HG02610 (cell line): ENCODE results near the gene TTLL11.

Source experiments
- ATAC-seq: cut with Tn5 transposase; IDR thresholded peaks from one replicate; pipeline ENCODE4 v1.9.1; 2021; ENCODE audit warnings: mild to moderate bottlenecking, moderate library complexity; ENCODE audit not compliant: unreplicated experiment

The TTLL11 gene

GRCh38 chr9:121861501-121862180 lies 231.5 kb downstream of the TTLL11 start:
- no peak for ATAC-seq

- ATAC-seq = no peak
Measured at GRCh38 chr9:121860744-121861143, 232.4 kb downstream of the TTLL11 start.

- ATAC-seq = no peak
Measured at GRCh38 chr9:121860213-121860612, 232.9 kb downstream of the TTLL11 start.

- no peak for ATAC-seq
Measured at GRCh38 chr9:121859646-121860045, 233.5 kb downstream of the TTLL11 start.

- no peak for ATAC-seq
Measured at GRCh38 chr9:121858788-121859187, 234.3 kb downstream of the TTLL11 start.

GRCh38 chr9:121857928-121858327 lies 235.2 kb downstream of the TTLL11 start:
- ATAC-seq = no peak

- ATAC-seq = no peak
Measured at GRCh38 chr9:121855476-121855875, 237.6 kb downstream of the TTLL11 start.

GRCh38 chr9:121853617-121854395 lies 239.3 kb downstream of the TTLL11 start:
- ATAC-seq = no peak

GRCh38 chr9:121852651-121853616 lies 240.2 kb downstream of the TTLL11 start:
- ATAC-seq = no peak

GRCh38 chr9:121852241-121852640 lies 240.9 kb downstream of the TTLL11 start:
- ATAC-seq = no peak

- no peak for ATAC-seq
Measured at GRCh38 chr9:121851641-121852091, 241.4 kb downstream of the TTLL11 start.

GRCh38 chr9:121850366-121850765 lies 242.7 kb downstream of the TTLL11 start:
- no peak for ATAC-seq

- ATAC-seq = no peak
Measured at GRCh38 chr9:121849554-121849953, 243.6 kb downstream of the TTLL11 start.

- no peak for ATAC-seq
Measured at GRCh38 chr9:121844562-121844961, 248.5 kb downstream of the TTLL11 start.

GRCh38 chr9:121844098-121844497 lies 249.0 kb downstream of the TTLL11 start:
- ATAC-seq = no peak

- ATAC-seq = no peak
Measured at GRCh38 chr9:121842612-121842978, 250.5 kb downstream of the TTLL11 start.

GRCh38 chr9:121841771-121842611 lies 251.1 kb downstream of the TTLL11 start:
- ATAC-seq = no peak

GRCh38 chr9:121840838-121841760 lies 252.0 kb downstream of the TTLL11 start:
- no peak for ATAC-seq
